Left renal cortex interstitium (tissue), 4 donors: ENCODE measurements around the gene FBXL22. TPM values are rescaled to one million over a fixed set of nuclear protein-coding genes. Genes with fewer than 3 reads are reported as not detected.
"Not testable (repeated sequence)": the region's sequence is repeated elsewhere in the genome, so short reads cannot be mapped to it uniquely, and the experiment has no call there.

ENCODE experiments used
- DNase-seq, 4 donors: peaks; one replicate each; pipeline ENCODE4 v3.0.0-alpha.2; 2013; ENCODE audit warnings: low read depth in 4 of 4, low spot score in 2 of 4, missing footprints in 1 of 4
- polyA plus RNA-seq, 4 donors: library from polyadenylated mRNA; unstranded; fragments of 120-200 nt; gene quantifications; one replicate each; pipeline ENCODE4 v1.2.1, GENCODE V29; 2013; ENCODE audit not compliant: insufficient read length in 4 of 4

Gene FBXL22
- polyA plus RNA-seq, 4 donors, result 1.4 to 2.0 (median 1.7) TPM

DNA sequence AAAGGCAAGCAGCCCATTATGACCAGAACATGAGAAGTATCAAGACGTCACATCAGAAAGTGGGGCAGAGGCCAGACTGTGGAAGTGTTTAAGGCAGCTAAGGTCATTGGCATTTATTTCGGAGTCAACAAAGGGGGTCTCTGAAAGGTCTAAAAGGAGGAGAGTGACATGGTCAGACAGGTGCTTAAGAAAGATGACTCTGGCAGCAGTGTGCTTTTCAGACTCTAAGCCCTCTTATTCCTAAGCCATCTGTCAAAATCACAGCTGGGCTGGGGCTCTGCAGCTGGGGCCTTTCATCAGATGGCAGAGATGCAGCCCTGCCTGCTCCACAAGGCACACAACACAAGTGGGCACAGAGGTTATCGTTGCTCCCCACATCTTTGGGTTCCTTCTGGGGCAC is 14.0 kb downstream of the FBXL22 start:
- DNase-seq, result no peak

GRCh38 chr15:63612300-63612699 is 15.1 kb downstream of the FBXL22 start:
- no peak for DNase-seq

GRCh38 chr15:63615935-63616334 is 18.7 kb downstream of the FBXL22 start:
- no peak for DNase-seq

- DNase-seq, result not testable (repeated sequence)
Observed at GRCh38 chr15:63617147-63617546, 20.0 kb downstream of the FBXL22 start.

- DNase-seq, result not testable (repeated sequence)
Observed at GRCh38 chr15:63617627-63618026, 20.4 kb downstream of the FBXL22 start.

DNA sequence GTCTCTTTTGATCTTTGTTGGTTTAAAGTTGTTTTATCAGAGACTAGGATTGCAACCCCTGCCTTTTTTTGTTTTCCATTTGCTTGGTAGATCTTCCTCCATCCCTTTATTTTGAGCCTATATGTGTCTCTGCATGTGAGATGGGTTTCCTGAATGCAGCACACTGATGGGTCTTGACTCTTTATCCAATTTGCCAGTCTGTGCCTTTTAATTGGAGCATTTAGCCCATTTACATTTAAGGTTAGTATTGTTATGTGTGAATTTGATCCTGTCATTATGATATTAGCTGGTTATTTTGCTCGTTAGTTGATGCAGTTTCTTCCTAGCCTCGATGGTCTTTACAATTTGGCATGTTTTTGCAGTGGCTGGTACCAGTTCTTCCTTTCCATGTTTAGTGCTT is 23.6 kb downstream of the FBXL22 start:
- DNase-seq, result not testable (repeated sequence)

DNA sequence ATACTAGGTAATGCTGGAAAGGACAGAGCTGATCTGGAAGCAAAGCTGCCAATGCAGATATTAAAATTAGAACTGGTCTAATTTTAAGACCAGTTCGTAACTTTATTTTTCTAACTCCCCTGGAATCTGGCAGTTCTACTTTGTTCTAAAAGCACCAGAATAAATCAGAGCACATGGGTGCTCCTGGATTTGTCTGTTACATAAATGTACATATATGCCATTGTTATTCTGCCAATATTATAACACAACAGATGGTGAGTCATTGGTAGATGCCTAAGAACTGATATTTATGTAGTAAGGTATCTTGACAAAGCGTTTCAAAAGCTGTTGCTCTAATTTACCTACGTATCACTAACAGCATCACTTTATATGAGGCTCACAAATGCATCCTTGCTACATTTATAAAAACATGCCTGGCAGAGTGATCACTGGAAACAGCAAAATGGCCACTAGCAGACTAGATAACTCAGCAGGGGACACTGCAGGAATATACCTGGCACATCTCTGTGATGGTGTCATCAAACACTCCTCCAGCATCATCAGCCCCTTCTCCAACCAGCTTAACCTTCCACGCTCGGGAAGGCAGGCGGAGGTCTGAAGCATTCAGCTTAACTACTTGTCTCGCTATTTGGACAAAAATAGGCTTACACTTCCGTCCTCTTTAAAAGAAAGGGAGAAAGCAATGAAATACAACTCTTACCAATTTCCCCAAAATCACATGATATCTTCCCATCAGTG is 26.2 kb downstream of the FBXL22 start:
- no peak for DNase-seq

DNA sequence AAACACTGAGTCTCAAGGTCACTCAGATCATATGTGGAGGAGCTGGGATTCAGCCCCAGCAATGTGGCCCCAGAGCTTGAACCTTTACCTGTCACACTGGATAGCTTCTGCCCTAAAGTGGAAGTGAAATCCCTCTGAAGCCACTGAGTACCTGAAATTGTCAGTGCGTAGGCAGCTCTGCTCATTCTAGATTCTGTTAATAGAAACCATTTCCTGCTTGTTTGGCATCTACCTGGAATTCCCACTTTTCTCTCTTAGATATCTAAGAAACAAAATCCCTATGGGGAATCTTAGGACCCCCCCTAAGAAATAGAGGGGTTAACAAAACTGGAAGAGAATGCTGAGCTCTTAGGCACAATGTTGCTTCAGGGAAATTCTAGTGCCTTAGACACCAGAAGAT is 29.8 kb downstream of the FBXL22 start:
- no peak for DNase-seq

- DNase-seq, result no peak
Observed at GRCh38 chr15:63628123-63628822, 31.1 kb downstream of the FBXL22 start.

GRCh38 chr15:63630036-63630751 is 33.0 kb downstream of the FBXL22 start:
- DNase-seq, result no peak

- DNase-seq, result no peak
Observed at GRCh38 chr15:63633312-63633711, 36.1 kb downstream of the FBXL22 start.

GRCh38 chr15:63634154-63634553 is 37.0 kb downstream of the FBXL22 start:
- no peak for DNase-seq

DNA sequence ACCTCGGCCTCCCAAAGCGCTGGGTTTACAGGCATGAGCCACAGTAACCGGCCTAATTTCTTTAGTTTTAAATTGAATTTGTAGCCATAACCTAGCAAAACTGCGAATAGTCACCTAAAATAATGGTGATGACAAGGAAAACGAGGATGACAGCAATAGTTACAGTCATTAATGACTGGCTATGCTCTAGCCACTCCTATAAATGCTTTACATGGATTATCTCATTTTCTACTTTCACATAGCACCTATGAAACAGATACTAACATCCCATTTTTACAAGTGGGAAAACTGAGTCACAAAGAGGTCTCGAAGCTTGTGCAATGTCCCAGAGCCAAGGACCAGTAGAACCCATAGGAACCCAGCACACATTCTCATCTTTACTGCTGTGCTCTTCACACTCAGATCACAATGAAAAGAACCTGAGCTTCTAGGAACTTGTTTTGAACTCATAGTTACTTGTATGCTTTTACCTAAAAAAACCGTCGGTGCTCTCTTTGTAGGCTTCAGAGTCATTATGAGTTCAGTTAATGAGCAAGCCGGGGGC is 39.4 kb downstream of the FBXL22 start:
- no peak for DNase-seq

DNA sequence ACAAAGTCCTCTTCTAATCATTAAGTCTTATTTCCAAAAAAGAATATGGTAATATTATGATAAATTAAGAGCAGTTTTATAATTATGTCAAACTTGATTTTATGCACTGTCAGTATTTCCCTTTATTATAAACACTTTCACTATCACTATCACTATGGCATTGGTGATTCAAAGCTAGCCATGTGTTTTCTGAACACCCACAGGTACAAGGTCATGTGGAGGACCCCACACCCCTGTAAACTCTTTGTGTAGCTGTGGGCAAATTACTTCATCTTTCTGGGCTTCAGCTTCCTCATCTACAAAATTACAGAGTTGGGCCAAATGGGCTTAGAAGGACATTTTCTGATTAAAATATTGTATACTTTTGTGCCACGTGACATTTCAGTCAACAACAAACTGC is 41.7 kb downstream of the FBXL22 start:
- no peak for DNase-seq

DNA sequence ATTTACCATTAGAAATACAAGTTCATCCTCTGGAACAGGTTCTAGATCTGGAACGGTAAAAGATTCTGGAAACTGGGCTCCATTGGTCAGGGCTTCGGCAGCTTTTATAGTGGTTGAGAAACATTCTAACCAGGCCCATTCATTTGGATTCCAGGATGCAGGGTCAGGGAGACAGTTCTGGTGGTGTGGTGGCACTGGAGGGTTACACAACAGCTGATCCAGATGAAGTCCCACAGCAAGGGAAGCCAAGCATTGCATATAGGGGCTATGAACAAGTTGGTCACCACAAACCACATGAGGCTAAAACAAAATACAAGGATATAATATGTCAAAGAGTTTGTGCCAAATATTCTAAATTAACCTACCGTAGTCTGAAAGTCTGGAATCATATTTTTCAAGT is 43.0 kb downstream of the FBXL22 start:
- no peak for DNase-seq

Other genes with a start within 250 kb of the FBXL22 start
- 100 to 1,000 TPM; 123 to 146 (median 129) TPM for gene CA12, start 215.5 kb upstream of the FBXL22 start, polyA plus RNA-seq
- gene USP3, start 92.8 kb upstream of the FBXL22 start, polyA plus RNA-seq, result 10 to 100 TPM; 31.6 to 45.0 (median 37.8) TPM
- 10 to 100 TPM; 54.1 to 73.7 (median 65.7) TPM for gene HERC1, start 236.6 kb downstream of the FBXL22 start, polyA plus RNA-seq